Psoas muscle (tissue), 8 donors: Measurements from ENCODE around the gene ANKK1. TPM values are rescaled to one million over a fixed set of nuclear protein-coding genes. Genes with fewer than 3 reads are reported as not detected.

ENCODE experiments used
- ATAC-seq, 4 donors: fragments of 200-7000 bp; cut with Tn5 transposase; one replicate each; pipeline ENCODE4 v1.9.1; 2020; ENCODE audit warnings: moderate library complexity in 3 of 4, mild to moderate bottlenecking in 2 of 4
- DNase-seq, 2 donors: peaks; one replicate each; pipeline ENCODE4 v3.0.0-alpha.2; 2020
- H3K27ac ChIP-seq: fragments of 200-600 bp; one replicate; pipeline ENCODE4 v1.8.0; 2022
- H3K27me3 ChIP-seq, 3 donors: fragments of 200-600 bp in 1 of 3; one replicate each; pipeline versions ENCODE4 v1.6.1 to v1.8.0; 2013 to 2022; ENCODE audit warnings: low read length in 2 of 3, mild to moderate bottlenecking in 2 of 3, moderate library complexity in 1 of 3; ENCODE audit not compliant: insufficient read depth in 3 of 3
- H3K36me3 ChIP-seq, 2 donors: fragments of 200-600 bp in 1 of 2; one replicate each; pipeline versions ENCODE4 v1.6.1 to v1.8.0; 2013 to 2022; ENCODE audit warnings: low read depth in 1 of 2, mild to moderate bottlenecking in 1 of 2, moderate library complexity in 1 of 2; ENCODE audit not compliant: insufficient read depth in 1 of 2
- H3K4me1 ChIP-seq: fragments of 200-600 bp; one replicate; pipeline ENCODE4 v1.8.0; 2022
- H3K4me3 ChIP-seq: fragments of 200-600 bp; one replicate; pipeline ENCODE4 v1.8.0; 2022; ENCODE audit warnings: mild to moderate bottlenecking
- H3K9me3 ChIP-seq: fragments of 200-600 bp; one replicate; pipeline ENCODE4 v1.8.0; 2022
- CTCF ChIP-seq: fragments of 200-600 bp; IDR thresholded peaks from one replicate; pipeline ENCODE4 v1.8.0; 2022; ENCODE audit warnings: antibody characterized with exemption
- WGBS, 3 donors: extraction: QIAGEN DNeasy Blood & Tissue Kit; methylation state at CpG; one replicate each; pipeline versions ENCODE4 v1.1.6 to v1.1.7; 2013; 5-methylcytosine and 5-hydroxymethylcytosine counted together
- intact Hi-C, 2 donors: fragments of 100-400 bp; cut with DNase I; formaldehyde crosslinking; loops; one replicate each; pipeline versions ENCODE4 v1.11.0 to v1.14.2; 2022
- polyA plus RNA-seq, 3 donors: library from polyadenylated mRNA; stranded (reverse); fragments of 200-250 nt; gene quantifications; one replicate each; pipeline ENCODE4 v1.2.3, GENCODE V29; 2013
- total RNA-seq, 4 donors: library from RNA; stranded (reverse); fragmentation: NEBNext Ultra II Directional in 2 of 4; extraction: Animal tissue kit (Norgen Biotek cat#: 25700) in 2 of 4; gene quantifications; one replicate each; pipeline versions ENCODE4 v1.2.1 to v1.2.4, GENCODE V29; 2021 to 2023
- donor health status: healthy with polysubstance abuse.
- donor health status: DM: no; HTN: no; CAD: no; lungs with moderate emphysema.
- donor health status: Bipolar disorder and iron deficiency.
- donor health status: healthy.
- donor health status: DM: yes; HTN: yes; CAD: no.
- donor health status: DM: no; HTN: no; CAD: no.
- donor health status: DM: no; HTN: no; CAD: no.
- donor health status: DM: yes; HTN: yes; CAD: no.

Gene ANKK1
- total and polyA plus RNA-seq, 7 donors: 0.04 to 0.34 (median 0.29) TPM; not detected in 2

GRCh38 chr11:113370634-113371033 is 16.9 kb upstream of the ANKK1 start:
- DNase-seq (no peak), ATAC-seq (no peak)
- intact Hi-C loops: no loop called here
- Histone ChIP-seq H3K27ac (no peak overlapping the region), H3K9me3 (no peaks in the 10 kb centered on the region), H3K4me1 (no peaks in the 10 kb centered on the region), H3K36me3 (peaks cover 0 to 36% of the 10 kb centered on the region in 2 donors), H3K4me3 (no peak overlapping the region), H3K27me3 (no peaks in the 10 kb centered on the region)
- WGBS, 3 donors: 79 to 85% (median 82%) methylated on average over 5 of the region's 5 CpGs
- TF ChIP-seq CTCF: no peak

- H3K9me3 ChIP-seq: no peaks in the 10 kb centered on the region
- H3K27ac ChIP-seq: no peak overlapping the region
- intact Hi-C loops: no loop called here
- no peak overlapping the region for H3K4me3 ChIP-seq
- ATAC-seq (no peak), DNase-seq (no peak)
- TF ChIP-seq CTCF: no peak
- H3K4me1 ChIP-seq: no peaks in the 10 kb centered on the region
- no peaks in the 10 kb centered on the region for H3K27me3 ChIP-seq
- H3K36me3 ChIP-seq: peaks cover 0 to 22% of the 10 kb centered on the region in 2 donors
- WGBS, 3 donors: 80 to 92% (median 89%) methylated on average over 4 of the region's 4 CpGs
Observed at GRCh38 chr11:113372309-113372708, 15.3 kb upstream of the ANKK1 start.

GRCh38 chr11:113373306-113373705 is 14.3 kb upstream of the ANKK1 start:
- TF ChIP-seq CTCF: no peak
- no peaks in the 10 kb centered on the region for H3K27me3 ChIP-seq
- H3K4me1 ChIP-seq: no peaks in the 10 kb centered on the region
- no peak overlapping the region for H3K27ac ChIP-seq
- 67 to 78% (median 67%) methylated on average over 3 of the region's 3 CpGs for WGBS, 3 donors
- DNase-seq: no peak
- no peaks in the 10 kb centered on the region for H3K9me3 ChIP-seq
- H3K4me3 ChIP-seq: no peak overlapping the region
- intact Hi-C loops: no loop called here
- ATAC-seq: peak; percentile 39 to 69 (median 60)
- peaks cover 0 to 18% of the 10 kb centered on the region in 2 donors for H3K36me3 ChIP-seq

GRCh38 chr11:113373981-113374560 is 13.5 kb upstream of the ANKK1 start:
- ATAC-seq (no peak), DNase-seq (no peak)
- Histone ChIP-seq H3K27me3 (no peaks in the 10 kb centered on the region), H3K4me3 (no peak overlapping the region), H3K27ac (no peak overlapping the region), H3K9me3 (no peaks in the 10 kb centered on the region), H3K4me1 (no peaks in the 10 kb centered on the region), H3K36me3 (peaks cover 0 to 10% of the 10 kb centered on the region in 2 donors)
- TF ChIP-seq CTCF: no peak
- WGBS, 3 donors: 85 to 89% (median 85%) methylated on average over 10 of the region's 10 CpGs
- intact Hi-C loops: no loop called here

- Histone ChIP-seq H3K27me3 (no peaks in the 10 kb centered on the region), H3K9me3 (no peaks in the 10 kb centered on the region), H3K36me3 (peaks cover 0 to 4% of the 10 kb centered on the region in 2 donors), H3K27ac (no peak overlapping the region), H3K4me3 (no peak overlapping the region), H3K4me1 (no peaks in the 10 kb centered on the region)
- TF ChIP-seq CTCF: no peak
- no peak for ATAC-seq
- WGBS, 3 donors: 91 to 92% (median 91%) methylated on average over 5 of the region's 5 CpGs
- intact Hi-C loops: no loop called here
- DNase-seq: no peak
Observed at GRCh38 chr11:113375402-113375801, 12.2 kb upstream of the ANKK1 start.
